GM18907 (cell line): Measurements from ENCODE around the gene ADCY4.
A peak's percentile ranks its signal among the peaks of the same experiment; 100 is the strongest.
"Not testable (repeated sequence)": the region's sequence is repeated elsewhere in the genome, so short reads cannot be mapped to it uniquely, and the experiment has no call there.

Source experiments
- ATAC-seq: cut with Tn5 transposase; IDR thresholded peaks from one replicate; pipeline ENCODE4 v1.9.1; 2021; ENCODE audit warnings: mild to moderate bottlenecking, moderate library complexity; ENCODE audit not compliant: unreplicated experiment

Gene ADCY4

DNA sequence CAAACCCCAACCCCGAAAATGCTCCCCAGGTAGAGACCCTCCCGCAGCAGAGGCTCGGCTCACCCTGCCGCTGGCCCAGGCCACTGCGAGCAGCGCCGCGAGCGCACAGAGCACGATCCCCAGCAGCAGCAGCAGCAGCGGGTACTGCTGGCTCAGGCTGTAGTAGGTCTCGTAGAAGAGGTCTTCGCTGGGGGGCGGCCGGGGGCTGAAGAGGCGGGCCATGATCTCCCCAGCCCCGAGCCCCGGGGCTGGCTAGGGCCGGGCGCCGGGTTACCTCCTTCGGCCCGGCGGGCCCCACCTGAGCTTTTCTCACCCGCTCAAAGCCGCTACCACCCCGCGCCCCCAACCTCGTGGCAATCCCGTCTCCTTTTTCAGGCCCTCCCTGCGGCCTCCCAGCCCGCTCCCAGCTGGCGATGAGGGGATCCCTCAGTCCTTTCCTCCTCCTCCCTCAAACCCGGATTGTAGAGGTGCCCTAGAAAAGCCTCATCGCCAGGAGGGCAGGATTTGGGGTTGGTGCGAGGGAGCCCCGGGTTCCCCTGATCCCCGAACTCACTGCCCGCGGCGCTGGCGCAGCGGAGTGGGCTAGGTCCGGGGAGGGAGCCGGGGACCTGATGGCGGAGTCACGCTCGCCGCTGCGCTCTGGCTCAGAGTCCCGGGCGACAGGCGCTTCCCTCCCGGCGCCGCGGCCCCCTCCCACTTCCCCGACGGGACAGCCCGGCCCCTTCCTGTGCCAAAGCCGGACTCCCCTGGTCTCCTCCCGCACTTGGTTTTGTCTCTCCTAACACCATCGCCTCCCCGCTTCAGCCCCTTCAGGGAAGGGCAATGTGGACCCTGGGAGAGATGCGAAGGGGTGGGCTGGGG, at the start of gene ADCY4:
TSS of gene ADCY4 (minus strand) at position 641 of the 861 bp plus-strand sequence. CDS start at position 222, 419 bp downstream.
- ATAC-seq, result no peak

DNA sequence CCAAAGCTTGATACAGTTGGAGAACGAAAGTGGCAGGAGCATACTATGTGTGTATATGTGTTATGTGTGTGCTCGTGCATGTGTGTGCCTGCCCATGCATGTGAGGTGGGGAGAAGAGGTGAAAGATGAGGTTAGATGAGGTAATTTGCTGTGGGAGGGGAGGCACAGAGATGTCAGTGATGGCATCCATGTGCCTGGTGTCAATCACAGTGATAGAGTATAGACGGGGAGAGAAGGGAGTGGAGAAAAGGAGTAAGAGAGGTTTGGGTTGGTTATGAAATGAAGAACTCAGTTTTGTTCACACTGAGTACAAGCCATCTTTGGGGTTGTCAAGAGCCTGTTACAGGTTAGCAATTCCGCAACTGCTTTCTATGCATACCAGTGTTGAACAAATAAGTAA, 49.3 kb upstream of the ADCY4 start:
- no peak for ATAC-seq

DNA sequence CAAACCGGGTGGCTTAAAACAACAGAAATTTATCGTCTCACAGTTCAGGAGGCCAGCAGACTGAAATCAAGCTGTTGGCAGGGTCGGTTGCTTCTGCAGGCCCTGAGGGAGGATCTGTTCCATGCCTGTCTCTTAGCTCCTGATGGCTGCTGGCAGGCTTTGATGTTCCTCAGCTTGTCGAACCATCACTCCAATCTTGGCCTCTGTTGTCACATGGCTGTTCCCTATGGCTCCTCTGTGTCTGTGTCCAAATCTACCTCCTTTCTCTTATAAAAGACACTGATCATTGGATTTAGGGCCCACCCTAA, 47.1 kb upstream of the ADCY4 start:
- ATAC-seq, result no peak

DNA sequence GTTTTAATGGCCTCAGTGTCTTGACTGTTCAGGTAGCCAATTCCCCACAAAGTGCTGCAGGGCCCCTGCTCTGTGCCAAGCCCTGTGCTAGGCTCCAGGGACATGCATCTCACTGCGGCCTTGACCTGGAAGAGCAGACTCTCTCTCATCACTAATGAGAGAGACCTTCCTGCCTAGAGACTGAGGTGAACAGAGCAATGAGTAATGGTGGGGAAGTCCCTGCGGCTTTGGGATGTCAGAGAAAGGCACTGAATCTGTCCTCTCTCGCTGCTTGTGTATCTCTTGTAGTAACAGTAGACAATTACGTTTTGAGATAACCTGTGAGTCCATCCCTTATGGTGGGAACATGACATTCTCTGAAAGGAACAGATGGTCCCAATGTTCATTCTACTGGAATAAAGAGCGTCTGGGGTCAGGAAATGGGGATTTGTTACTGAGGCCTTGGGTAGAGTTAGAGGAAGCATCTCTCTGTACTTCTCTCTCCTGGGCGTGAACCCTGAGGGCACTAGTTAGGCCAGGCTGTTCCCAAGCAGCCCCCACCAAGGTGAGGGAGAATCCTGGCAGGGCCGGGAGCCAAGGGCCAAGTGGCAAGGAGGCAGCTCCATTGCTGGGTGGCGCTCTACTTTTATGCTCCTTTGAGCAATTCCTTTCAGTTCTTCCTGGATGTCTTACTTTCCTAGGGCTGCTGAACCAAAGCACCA, 46.6 kb upstream of the ADCY4 start:
- no peak for ATAC-seq

GRCh38 chr14:24379907-24380730, 45.2 kb upstream of the ADCY4 start:
- no peak for ATAC-seq

GRCh38 chr14:24378981-24379906, 44.4 kb upstream of the ADCY4 start:
- no peak for ATAC-seq

DNA sequence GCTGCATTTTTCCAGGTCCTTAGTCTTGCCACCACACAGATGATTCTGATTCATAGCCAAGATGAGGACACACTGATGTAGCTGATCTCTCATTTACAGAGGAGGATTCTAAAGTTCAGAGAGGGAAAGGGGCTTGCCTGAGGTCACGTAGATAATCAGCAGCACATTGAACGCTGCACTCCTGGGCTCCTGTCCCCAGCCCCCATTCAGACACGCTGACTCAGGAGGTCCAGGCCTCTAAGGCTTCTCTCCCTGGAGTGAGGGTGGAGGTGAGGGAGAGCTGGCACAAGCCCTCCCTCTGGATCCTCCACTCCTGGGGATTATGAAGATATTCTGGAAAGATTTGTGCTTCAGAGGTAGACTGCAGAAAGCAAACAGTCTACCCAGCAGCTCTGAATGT, 43.5 kb upstream of the ADCY4 start:
- no peak for ATAC-seq

DNA sequence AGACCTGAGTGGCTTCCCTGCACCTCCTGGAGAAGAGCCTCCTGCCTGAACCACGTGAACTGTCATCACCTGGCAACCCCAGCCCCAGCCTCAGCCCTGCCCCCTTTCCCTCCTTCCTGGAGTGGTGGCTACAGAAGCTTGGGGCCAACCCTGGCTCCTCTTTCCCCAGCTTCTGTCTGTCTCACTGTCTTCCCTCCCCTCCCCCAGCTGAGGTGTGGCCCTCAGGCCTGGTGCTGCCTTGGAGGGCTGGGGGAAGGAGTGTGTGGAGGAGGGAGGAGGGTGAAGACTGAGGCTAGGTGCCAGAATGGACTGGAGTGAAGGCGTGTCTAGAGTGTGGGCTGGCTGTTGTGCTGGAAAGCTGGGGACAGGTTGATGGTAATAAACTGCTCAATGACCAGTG, 42.8 kb upstream of the ADCY4 start:
- ATAC-seq, result no peak

- no peak for ATAC-seq
Observed at GRCh38 chr14:24377126-24377525, 42.3 kb upstream of the ADCY4 start.

DNA sequence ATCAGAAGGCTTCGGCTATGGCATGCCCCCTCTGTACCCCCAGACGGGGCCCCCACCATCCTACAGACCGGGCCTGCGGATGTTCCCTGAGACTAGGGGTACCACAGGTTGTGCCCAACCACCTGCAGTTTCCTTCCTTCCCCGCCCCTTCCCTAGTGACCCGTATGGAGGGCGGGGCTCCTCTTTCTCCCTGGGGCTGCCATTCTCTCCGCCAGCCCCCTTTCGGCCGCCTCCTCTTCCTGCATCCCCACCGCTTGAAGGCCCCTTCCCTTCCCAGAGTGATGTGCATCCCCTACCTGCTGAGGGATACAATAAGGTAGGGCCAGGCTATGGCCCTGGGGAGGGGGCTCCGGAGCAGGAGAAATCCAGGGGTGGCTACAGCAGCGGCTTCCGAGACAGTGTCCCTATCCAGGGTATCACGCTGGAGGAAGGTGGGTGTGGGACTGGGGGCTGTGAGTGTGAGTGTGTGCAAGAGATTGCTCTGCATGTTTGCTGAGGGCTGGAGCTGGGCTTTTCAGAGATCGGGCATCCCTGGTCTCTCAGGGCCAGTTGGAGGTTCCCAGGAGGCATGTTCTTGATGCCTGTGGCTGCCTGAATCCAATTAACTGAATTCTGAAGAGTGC, 41.7 kb upstream of the ADCY4 start:
- ATAC-seq, result no peak

DNA sequence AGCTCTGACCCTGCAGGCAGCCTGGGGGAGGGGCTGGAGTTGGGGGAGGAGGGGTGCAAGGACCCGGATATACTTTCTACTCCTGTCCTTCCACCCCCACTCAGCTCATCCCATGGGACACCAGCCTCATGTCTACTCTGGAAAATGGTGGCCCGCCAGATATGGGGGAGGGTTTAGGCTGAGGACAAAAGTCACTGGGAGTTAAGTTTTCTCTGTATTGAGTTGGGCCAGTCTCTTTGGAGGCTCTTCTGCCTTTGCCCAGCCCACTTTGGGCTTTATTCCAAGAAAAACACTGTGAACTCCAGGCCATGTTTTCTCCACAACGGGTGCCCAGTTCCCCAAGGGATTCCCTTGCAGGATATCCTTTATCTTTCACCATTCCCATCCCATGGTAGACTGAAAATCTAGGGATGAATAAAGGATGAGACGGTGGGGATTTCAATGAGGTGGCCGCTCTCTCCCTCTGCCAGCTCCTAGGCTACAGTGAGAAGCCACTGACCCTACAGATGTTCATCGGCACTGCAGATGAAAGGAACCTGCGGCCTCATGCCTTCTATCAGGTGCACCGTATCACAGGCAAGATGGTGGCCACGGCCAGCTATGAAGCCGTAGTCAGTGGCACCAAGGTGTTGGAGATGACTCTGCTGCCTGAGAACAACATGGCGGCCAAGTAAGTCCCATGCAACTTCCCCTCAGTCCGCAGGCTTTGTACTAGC, 38.0 kb upstream of the ADCY4 start:
- ATAC-seq, result no peak

DNA sequence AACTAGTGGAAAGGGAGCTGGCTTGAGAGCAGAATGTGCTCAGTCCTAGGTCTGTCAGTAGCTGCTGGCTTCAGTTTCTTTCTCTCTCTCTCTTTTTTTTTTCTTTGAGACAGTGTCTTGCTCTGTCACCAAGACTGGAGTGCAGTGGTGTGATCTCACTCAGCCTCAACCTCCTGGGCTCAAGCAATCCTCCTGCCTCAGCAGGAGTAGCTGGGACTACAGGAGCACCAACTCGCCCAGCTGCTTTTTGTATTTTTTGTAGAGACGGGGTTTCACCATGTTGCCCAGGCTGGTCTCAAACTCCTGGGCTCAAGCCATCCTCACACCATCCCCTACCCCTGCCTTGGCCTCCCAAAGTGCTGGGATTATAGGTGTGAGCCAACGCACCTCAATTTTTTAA, 36.7 kb upstream of the ADCY4 start:
- not testable (repeated sequence) for ATAC-seq

GRCh38 chr14:24370748-24371147, 35.9 kb upstream of the ADCY4 start:
- ATAC-seq, result no peak

DNA sequence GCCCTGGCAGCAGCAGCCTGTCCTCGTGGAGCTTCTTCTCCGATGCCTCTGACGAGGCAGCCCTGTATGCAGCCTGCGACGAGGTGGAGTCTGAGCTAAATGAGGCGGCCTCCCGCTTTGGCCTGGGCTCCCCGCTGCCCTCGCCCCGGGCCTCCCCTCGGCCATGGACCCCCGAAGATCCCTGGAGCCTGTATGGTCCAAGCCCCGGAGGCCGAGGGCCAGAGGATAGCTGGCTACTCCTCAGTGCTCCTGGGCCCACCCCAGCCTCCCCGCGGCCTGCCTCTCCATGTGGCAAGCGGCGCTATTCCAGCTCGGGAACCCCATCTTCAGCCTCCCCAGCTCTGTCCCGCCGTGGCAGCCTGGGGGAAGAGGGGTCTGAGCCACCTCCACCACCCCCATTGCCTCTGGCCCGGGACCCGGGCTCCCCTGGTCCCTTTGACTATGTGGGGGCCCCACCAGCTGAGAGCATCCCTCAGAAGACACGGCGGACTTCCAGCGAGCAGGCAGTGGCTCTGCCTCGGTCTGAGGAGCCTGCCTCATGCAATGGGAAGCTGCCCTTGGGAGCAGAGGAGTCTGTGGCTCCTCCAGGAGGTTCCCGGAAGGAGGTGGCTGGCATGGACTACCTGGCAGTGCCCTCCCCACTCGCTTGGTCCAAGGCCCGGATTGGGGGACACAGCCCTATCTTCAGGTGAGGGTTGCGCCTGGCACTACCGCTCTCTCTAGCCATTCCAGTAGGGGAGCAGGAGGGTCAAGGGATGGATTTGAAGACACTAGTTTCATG, 35.2 kb upstream of the ADCY4 start:
- no peak for ATAC-seq

DNA sequence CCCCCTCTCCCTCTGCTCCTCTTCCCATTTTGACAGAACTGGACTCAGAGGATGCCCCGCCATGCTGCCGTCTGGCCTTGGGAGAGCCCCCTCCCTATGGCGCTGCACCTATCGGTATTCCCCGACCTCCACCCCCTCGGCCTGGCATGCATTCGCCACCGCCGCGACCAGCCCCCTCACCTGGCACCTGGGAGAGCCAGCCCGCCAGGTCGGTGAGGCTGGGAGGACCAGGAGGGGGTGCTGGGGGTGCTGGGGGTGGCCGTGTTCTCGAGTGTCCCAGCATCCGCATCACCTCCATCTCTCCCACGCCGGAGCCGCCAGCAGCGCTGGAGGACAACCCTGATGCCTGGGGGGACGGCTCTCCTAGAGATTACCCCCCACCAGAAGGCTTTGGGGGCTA, 34.6 kb upstream of the ADCY4 start:
- ATAC-seq, result no peak

GRCh38 chr14:24368562-24369252, 33.8 kb upstream of the ADCY4 start:
- ATAC-seq, result no peak

DNA sequence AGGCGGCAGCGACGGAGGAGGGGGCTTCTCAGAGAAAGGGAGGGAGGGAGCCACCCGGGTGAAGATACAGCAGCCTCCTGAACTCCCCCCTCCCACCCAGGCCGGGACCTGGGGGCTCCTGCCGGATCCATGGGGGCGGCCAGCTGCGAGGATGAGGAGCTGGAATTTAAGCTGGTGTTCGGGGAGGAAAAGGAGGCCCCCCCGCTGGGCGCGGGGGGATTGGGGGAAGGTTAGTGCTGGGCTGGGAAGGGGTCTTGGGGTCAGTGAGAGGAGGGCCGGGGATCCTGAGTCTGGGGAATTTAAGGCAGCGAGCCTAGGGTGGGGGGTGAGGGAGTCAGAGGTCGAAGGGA, 33.3 kb upstream of the ADCY4 start:
- ATAC-seq, result no peak

DNA sequence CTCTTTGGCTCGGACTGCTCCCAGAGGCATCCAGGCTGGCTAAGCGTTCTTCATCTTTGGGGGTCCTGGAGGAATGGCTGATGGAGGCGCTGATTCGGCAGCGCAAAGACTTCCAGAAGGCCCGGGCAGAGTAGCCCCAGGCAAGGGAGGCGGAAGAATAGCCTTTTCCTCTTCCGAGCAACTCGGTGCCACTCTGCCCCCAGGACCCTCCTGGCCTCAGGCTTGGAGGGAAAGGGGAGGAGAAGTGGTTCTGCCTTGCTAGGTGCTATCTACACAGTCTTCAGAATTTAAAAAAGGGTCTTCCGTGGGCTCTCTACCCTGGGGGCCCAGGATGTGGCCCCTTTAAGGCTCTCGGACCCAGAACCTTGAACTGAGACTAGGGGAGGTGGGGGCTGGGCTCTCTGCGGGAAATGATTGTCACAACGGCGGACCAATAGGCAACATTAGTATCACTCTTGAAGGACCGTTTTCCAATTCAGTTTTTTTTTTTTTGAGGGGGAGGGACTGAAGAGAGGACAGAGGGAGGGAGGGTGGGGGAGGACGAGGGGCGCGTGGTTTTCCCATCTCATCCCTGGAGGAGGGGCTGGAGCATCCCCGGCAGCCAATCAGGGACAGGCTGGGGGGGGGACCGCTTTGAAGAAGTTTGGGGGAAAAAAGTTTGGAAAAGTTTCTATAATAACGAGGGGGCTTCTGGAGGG, 32.8 kb upstream of the ADCY4 start, which contains the start of gene NFATC4:
TSS of gene NFATC4 (plus strand) at position 671 of the 698 bp plus-strand sequence. CDS start 157 bp downstream, outside the sequence.
- ATAC-seq, result peak; percentile 14
